ENCODE data around the gene IL17REL.

Gene IL17REL

DNA sequence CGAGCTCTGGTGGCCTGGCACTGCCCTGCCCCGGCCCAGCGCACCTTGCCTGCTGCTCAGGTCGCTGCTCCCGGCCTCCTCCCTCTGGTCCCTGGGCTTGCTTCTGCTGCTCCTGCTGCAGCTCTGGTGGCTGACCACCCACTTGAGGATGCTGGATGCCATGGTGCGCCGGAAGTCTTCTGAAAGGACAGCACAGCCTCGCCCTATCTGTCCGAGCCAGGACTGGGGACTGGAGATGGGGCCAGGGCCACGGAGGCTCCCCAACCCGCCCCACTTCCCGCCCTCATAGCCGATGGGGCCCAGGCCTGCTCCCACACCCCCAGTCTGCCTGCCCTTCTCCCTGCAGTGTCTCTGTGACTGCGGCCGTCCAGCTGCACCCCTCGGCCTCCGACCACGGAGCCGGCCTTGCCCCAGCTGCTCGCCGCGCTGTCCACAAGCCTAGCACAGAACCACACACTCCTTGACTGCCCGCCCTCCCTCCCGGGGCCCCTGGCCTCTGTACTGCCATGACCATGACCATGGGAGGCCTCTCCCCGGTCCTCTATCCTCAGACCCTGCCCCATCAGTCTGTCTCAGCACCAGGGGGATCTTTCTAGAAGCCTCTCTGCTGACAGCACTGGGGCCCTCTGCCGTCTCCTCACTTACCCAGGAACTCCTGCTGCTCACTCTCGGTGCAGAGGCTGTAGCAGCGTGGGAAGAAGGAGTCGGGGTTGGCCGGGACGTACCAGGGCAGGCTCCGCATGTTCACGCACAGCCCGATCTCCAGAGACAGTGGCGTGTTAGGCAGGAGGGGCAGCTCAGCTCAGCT lies 32.9 kb upstream of the IL17REL start:
- DNase-seq (ENCODE audit: low read depth), result no peak
- no peak for TF ChIP-seq CTCF (IDR thresholded peaks at IDR 0.05; ENCODE audit: low read length, missing control alignments)
- no peak overlapping the region for H3K4me3 ChIP-seq (replicated peaks; ENCODE audit: low read depth, low read length)

- no peak overlapping the region for H3K4me3 ChIP-seq (replicated peaks; ENCODE audit: low read depth, low read length)
- no peak for DNase-seq (ENCODE audit: low read depth)
- TF ChIP-seq CTCF (IDR thresholded peaks at IDR 0.05; ENCODE audit: low read length, missing control alignments), result no peak
Measured at GRCh38 chr22:50044485-50045118, 32.0 kb upstream of the IL17REL start.

GRCh38 chr22:50041361-50042065 lies 28.9 kb upstream of the IL17REL start:
- no peak for TF ChIP-seq CTCF (IDR thresholded peaks at IDR 0.05; ENCODE audit: low read length, missing control alignments)
- H3K4me3 ChIP-seq (replicated peaks; ENCODE audit: low read depth, low read length), result no peak overlapping the region
- no peak for DNase-seq (ENCODE audit: low read depth)

DNA sequence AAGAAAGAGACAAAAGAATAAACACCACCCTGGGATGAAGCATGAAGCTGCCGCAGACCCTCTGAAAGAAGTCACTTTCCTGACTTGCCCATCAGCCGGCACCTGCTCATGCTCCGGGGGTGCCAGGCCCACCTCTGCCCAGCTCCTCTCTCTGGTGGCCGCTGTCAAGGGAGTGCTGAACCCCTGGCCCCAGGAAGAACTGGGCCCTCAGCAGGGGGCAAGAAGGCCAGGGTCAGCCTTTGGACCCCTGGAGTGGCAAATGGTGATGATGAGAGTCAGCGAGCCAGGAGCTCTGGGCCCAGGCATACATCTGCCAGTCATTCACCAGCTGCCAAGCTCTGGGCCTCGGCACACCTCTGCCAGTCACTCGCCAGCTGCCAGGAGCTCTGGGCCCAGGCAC lies 28.2 kb upstream of the IL17REL start:
- no peak overlapping the region for H3K4me3 ChIP-seq (replicated peaks; ENCODE audit: low read depth, low read length)
- TF ChIP-seq CTCF (IDR thresholded peaks at IDR 0.05; ENCODE audit: low read length, missing control alignments), result no peak
- no peak for DNase-seq (ENCODE audit: low read depth)

DNA sequence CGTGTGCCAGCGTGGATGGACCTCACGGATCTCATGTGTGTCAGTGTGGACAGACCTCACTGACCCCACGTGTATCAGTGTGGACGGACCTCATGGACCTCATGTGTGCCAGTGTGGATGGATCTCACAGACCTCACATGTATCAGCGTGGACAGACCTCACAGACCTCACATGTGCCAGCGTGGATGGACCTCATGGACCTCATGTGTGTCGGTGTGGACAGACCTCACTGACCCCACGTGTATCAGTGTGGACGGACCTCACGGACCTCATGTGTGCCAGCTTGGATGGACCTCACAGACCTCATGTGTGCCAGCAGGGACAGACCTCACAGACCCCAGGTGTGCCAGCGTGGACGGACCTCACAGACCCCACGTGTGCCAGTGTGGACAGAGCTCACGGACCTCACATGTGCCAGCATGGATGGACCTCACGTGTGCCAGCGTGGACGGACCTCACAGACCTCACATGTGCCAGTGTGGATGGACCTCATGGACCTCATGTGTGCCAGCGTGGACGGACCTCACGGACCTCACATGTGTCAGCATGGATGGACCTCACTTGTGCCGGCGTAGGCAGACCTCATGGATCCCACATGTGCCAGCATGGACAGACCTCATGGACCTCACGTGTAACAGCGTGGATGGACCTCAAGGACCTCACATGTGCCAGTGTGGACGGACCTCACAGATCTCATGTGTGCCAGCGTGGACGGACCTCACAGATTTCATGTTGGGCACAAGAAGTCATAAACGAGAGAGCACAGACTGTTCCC lies 27.3 kb upstream of the IL17REL start:
- no peak for DNase-seq (ENCODE audit: low read depth)
- no peak for TF ChIP-seq CTCF (IDR thresholded peaks at IDR 0.05; ENCODE audit: low read length, missing control alignments)
- no peak overlapping the region for H3K4me3 ChIP-seq (replicated peaks; ENCODE audit: low read depth, low read length)

- no peak for DNase-seq (ENCODE audit: low read depth)
- no peak overlapping the region for H3K4me3 ChIP-seq (replicated peaks; ENCODE audit: low read depth, low read length)
- TF ChIP-seq CTCF (IDR thresholded peaks at IDR 0.05; ENCODE audit: low read length, missing control alignments), result no peak
Measured at GRCh38 chr22:50035976-50036724, 23.6 kb upstream of the IL17REL start.
